HEK293 (cell line): Measurements from ENCODE around the gene MALT1.
A peak's percentile ranks its signal among the peaks of the same experiment; 100 is the strongest.

Experiments
- CTCF ChIP-seq: fragments of 450-650 bp; formaldehyde crosslinking; IDR thresholded peaks from 2 replicates; pipeline ENCODE4 v1.5.1; 2016; ENCODE audit warnings: missing biosample characterization, missing genetic modification characterization
- ZNF148 ChIP-seq: fragments of 450-650 bp; formaldehyde crosslinking; IDR thresholded peaks from 2 replicates; pipeline ENCODE4 v1.5.0; 2017; ENCODE audit warnings: missing biosample characterization, missing genetic modification characterization, borderline replicate concordance
- ZNF510 ChIP-seq: fragments of 450-650 bp; formaldehyde crosslinking; IDR thresholded peaks from 2 replicates; pipeline ENCODE4 v1.5.1; 2018; ENCODE audit warnings: mild to moderate bottlenecking, missing genetic modification characterization, missing biosample characterization; ENCODE audit not compliant: insufficient replicate concordance
- ZNF580 ChIP-seq: fragments of 450-650 bp; formaldehyde crosslinking; IDR thresholded peaks from 2 replicates; pipeline ENCODE4 v1.5.1; 2016; ENCODE audit warnings: missing biosample characterization, missing genetic modification characterization
- ZNF670 ChIP-seq: fragments of 450-650 bp; formaldehyde crosslinking; IDR thresholded peaks from 2 replicates; pipeline ENCODE4 v1.5.1; 2016; ENCODE audit warnings: missing biosample characterization, missing genetic modification characterization, low read depth
- ZXDB ChIP-seq: fragments of 450-650 bp; formaldehyde crosslinking; IDR thresholded peaks from 2 replicates; pipeline ENCODE4 v1.5.1; 2016; ENCODE audit warnings: missing biosample characterization, missing genetic modification characterization

GRCh38 chr18:58781627-58782194, 110.4 kb downstream of the MALT1 start:
- TF ChIP-seq ZNF580 (tag by site-specific recombination) (peak; percentile 97), ZNF148 (tag by site-specific recombination) (no peak), ZXDB (peak; percentile 87), CTCF (tag by site-specific recombination) (peak; percentile 100), ZNF670 (tag by site-specific recombination) (no peak), ZNF510 (no peak)
